ENCODE results near the gene KLK13.

KLK13 gene

DNA sequence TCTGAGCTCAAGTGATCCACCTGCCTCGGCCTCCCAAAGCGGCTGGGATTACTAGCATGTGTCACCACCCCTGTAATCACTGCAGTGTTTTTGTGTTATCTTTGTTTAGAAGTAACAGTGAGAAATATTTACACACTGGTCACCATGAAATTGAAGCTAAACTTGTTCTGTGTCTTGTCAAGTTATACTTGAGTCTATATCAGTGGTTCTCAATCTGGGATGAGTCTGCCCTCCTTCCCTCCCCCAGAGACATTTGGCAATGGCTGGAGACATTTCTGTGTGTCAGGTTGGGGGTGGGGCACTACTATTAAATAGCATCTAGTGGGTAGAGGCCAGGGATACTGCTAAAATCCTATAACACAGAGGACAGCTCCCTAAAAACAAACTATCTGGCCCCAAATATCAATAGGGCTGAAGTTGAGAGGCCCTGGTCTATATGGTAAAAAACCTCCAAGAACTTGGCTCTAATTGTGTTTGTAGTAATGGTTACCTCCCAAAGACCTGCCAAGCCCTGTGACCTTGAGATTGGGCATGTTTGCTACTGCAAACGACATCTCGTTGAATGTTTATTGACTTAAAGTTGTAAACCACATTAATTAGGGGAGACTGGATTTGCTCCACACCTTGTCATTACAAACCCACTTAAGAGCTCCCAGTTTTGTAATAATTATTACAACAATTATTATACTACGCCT, 36.4 kb upstream of the KLK13 start:
- Histone ChIP-seq H3K4me3 (ENCODE audit: low read length) (no peak overlapping the region), H3K36me3 (ENCODE audit: control insufficient read depth, insufficient read depth, low read length) (peaks cover 8% of the 10 kb centered on the region; the same call in 1 of the 2 replicates), H3K4me1 (ENCODE audit: control insufficient read depth, insufficient read depth, low read length) (no peaks in the 10 kb centered on the region; the same call in 1 of the 2 replicates), H3K27me3 (ENCODE audit: control insufficient read depth, insufficient read depth, low read length) (no peaks in the 10 kb centered on the region), H3K9me3 (ENCODE audit: control insufficient read depth, insufficient read depth, low read length) (no peaks in the 10 kb centered on the region), H3K27ac (ENCODE audit: low read length) (no peak overlapping the region)
- DNase-seq (ENCODE audit: low read depth, low spot score) = no peak
- no CpG with 5 or more reads among the region's 5 CpGs for WGBS (ENCODE audit: insufficient coverage, insufficient read length)

GRCh38 chr19:51100601-51101000, 35.7 kb upstream of the KLK13 start:
- Histone ChIP-seq H3K27ac (ENCODE audit: low read length) (no peak overlapping the region), H3K4me3 (ENCODE audit: low read length) (no peak overlapping the region), H3K9me3 (ENCODE audit: control insufficient read depth, insufficient read depth, low read length) (no peaks in the 10 kb centered on the region), H3K36me3 (ENCODE audit: control insufficient read depth, insufficient read depth, low read length) (peaks cover 8% of the 10 kb centered on the region; the same call in 1 of the 2 replicates), H3K4me1 (ENCODE audit: control insufficient read depth, insufficient read depth, low read length) (no peaks in the 10 kb centered on the region; the same call in 1 of the 2 replicates), H3K27me3 (ENCODE audit: control insufficient read depth, insufficient read depth, low read length) (no peaks in the 10 kb centered on the region)
- DNase-seq (ENCODE audit: low read depth, low spot score) = no peak
- no CpG with 5 or more reads among the region's 3 CpGs for WGBS (ENCODE audit: insufficient coverage, insufficient read length)

GRCh38 chr19:51099047-51099382, 34.1 kb upstream of the KLK13 start:
- no CpG with 5 or more reads among the region's 22 CpGs for WGBS (ENCODE audit: insufficient coverage, insufficient read length)
- no peaks in the 10 kb centered on the region for H3K9me3 ChIP-seq (ENCODE audit: control insufficient read depth, insufficient read depth, low read length)
- no peak for DNase-seq (ENCODE audit: low read depth, low spot score)
- peaks cover 4% of the 10 kb centered on the region; the same call in 1 of the 2 replicates for H3K36me3 ChIP-seq (ENCODE audit: control insufficient read depth, insufficient read depth, low read length)
- no peak overlapping the region for H3K27ac ChIP-seq (ENCODE audit: low read length)
- no peaks in the 10 kb centered on the region for H3K27me3 ChIP-seq (ENCODE audit: control insufficient read depth, insufficient read depth, low read length)
- no peak overlapping the region for H3K4me3 ChIP-seq (ENCODE audit: low read length)
- no peaks in the 10 kb centered on the region; the same call in 1 of the 2 replicates for H3K4me1 ChIP-seq (ENCODE audit: control insufficient read depth, insufficient read depth, low read length)

GRCh38 chr19:51098365-51099046, 33.6 kb upstream of the KLK13 start:
- Histone ChIP-seq H3K4me1 (ENCODE audit: control insufficient read depth, insufficient read depth, low read length) (no peaks in the 10 kb centered on the region; the same call in 1 of the 2 replicates), H3K4me3 (ENCODE audit: low read length) (no peak overlapping the region), H3K27me3 (ENCODE audit: control insufficient read depth, insufficient read depth, low read length) (no peaks in the 10 kb centered on the region), H3K9me3 (ENCODE audit: control insufficient read depth, insufficient read depth, low read length) (no peaks in the 10 kb centered on the region), H3K36me3 (ENCODE audit: control insufficient read depth, insufficient read depth, low read length) (no peaks in the 10 kb centered on the region; the same call in 1 of the 2 replicates), H3K27ac (ENCODE audit: low read length) (no peak overlapping the region)
- DNase-seq (ENCODE audit: low read depth, low spot score) = no peak
- no CpG with 5 or more reads among the region's 78 CpGs for WGBS (ENCODE audit: insufficient coverage, insufficient read length)

DNA sequence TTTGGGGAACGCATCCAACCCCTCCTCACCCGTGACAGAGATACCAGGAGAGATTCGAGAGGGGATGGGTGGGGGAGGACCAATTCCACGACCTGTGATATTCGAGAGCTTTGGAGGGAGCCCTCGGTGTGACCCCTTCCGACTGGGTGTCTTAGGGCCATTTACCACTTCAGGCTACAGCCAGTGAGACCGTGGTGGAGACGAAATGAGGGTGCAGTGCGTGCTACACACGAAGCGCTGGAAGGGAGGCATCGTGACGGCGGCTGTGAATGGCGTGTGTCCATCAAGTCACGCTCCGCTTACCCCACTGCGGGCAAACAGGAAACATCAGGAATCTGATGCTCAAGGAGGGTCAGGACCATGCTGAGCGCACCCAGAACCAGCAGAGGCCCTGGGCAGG, 32.9 kb upstream of the KLK13 start:
- Histone ChIP-seq H3K27me3 (ENCODE audit: control insufficient read depth, insufficient read depth, low read length) (no peaks in the 10 kb centered on the region), H3K9me3 (ENCODE audit: control insufficient read depth, insufficient read depth, low read length) (no peaks in the 10 kb centered on the region), H3K27ac (ENCODE audit: low read length) (no peak overlapping the region), H3K36me3 (ENCODE audit: control insufficient read depth, insufficient read depth, low read length) (no peaks in the 10 kb centered on the region; the same call in 1 of the 2 replicates), H3K4me1 (ENCODE audit: control insufficient read depth, insufficient read depth, low read length) (no peaks in the 10 kb centered on the region; the same call in 1 of the 2 replicates), H3K4me3 (ENCODE audit: low read length) (no peak overlapping the region)
- no peak for DNase-seq (ENCODE audit: low read depth, low spot score)
- no CpG with 5 or more reads among the region's 20 CpGs for WGBS (ENCODE audit: insufficient coverage, insufficient read length)

GRCh38 chr19:51097166-51097738, 32.4 kb upstream of the KLK13 start:
- H3K27me3 ChIP-seq (ENCODE audit: control insufficient read depth, insufficient read depth, low read length) = no peaks in the 10 kb centered on the region
- no peak overlapping the region for H3K4me3 ChIP-seq (ENCODE audit: low read length)
- H3K27ac ChIP-seq (ENCODE audit: low read length) = no peak overlapping the region
- H3K9me3 ChIP-seq (ENCODE audit: control insufficient read depth, insufficient read depth, low read length) = no peaks in the 10 kb centered on the region
- H3K36me3 ChIP-seq (ENCODE audit: control insufficient read depth, insufficient read depth, low read length) = no peaks in the 10 kb centered on the region; the same call in 1 of the 2 replicates
- H3K4me1 ChIP-seq (ENCODE audit: control insufficient read depth, insufficient read depth, low read length) = no peaks in the 10 kb centered on the region; the same call in 1 of the 2 replicates
- no peak for DNase-seq (ENCODE audit: low read depth, low spot score)
- no CpG with 5 or more reads among the region's 8 CpGs for WGBS (ENCODE audit: insufficient coverage, insufficient read length)

DNA sequence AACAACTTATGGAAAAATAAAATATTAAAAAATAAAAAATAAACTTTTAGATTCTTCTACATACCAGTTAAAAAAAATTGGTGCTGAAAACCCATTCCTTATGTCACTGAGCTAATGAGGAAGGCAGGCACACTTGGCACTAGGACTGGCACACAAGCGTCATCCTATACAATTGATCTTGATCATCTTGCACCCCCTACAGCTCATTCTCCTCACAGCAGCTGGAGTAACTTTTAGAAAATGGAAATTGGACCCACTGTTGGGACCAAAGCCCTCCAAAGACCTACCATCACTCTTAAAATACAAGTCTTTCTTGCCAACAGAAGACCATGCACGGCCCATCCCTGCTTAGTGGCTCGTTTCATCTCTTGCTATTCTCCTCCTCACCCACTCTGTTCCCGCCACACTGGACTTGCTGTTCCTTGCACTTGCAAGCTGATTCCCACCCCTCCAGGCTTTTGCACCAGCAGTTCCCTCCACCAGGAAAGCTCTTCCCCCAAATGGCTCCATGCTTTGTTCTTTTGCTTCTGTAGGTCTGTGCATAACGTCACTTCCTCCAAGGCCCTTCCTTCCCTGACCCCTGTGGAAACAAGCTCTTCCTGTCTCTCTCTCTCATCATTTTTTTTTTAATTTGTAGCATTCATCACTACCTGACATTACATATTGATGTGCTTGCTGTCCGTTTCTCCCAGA, 31.7 kb upstream of the KLK13 start:
- no peak overlapping the region for H3K27ac ChIP-seq (ENCODE audit: low read length)
- no peak overlapping the region for H3K4me3 ChIP-seq (ENCODE audit: low read length)
- WGBS (ENCODE audit: insufficient coverage, insufficient read length) = no CpG with 5 or more reads among the region's 6 CpGs
- H3K27me3 ChIP-seq (ENCODE audit: control insufficient read depth, insufficient read depth, low read length) = no peaks in the 10 kb centered on the region
- no peaks in the 10 kb centered on the region for H3K9me3 ChIP-seq (ENCODE audit: control insufficient read depth, insufficient read depth, low read length)
- DNase-seq (ENCODE audit: low read depth, low spot score) = no peak
- no peaks in the 10 kb centered on the region; the same call in 1 of the 2 replicates for H3K4me1 ChIP-seq (ENCODE audit: control insufficient read depth, insufficient read depth, low read length)
- no peaks in the 10 kb centered on the region; the same call in 1 of the 2 replicates for H3K36me3 ChIP-seq (ENCODE audit: control insufficient read depth, insufficient read depth, low read length)

DNA sequence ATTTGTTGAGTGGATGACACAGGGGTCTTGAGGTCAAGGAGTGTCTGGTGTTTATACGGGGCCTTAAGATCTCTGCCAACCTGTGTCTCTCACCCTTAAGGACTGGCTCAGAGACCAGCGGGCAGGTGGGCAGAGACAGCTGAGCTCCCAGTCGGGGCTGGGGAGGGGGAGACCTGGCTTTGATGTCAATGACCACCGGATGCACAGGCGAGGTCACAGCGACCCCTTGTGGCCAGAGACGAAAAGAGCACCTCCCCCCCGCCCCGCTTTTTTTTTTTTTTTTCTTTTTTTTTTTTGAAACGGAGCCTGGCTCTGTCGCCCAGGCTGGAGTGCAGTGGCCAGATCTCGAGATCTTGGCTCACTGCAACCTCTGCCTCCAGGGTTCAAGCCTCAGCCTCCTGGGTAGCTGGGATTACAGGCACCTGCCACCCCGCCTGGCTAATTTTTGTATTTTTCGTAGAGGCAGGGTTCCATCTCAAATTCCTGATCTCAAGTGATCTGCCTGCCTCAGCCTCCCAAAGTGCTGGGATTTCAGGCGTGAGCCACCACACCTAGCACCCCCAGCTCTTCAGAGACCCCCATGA, 29.9 kb upstream of the KLK13 start:
- no CpG with 5 or more reads among the region's 15 CpGs for WGBS (ENCODE audit: insufficient coverage, insufficient read length)

DNA sequence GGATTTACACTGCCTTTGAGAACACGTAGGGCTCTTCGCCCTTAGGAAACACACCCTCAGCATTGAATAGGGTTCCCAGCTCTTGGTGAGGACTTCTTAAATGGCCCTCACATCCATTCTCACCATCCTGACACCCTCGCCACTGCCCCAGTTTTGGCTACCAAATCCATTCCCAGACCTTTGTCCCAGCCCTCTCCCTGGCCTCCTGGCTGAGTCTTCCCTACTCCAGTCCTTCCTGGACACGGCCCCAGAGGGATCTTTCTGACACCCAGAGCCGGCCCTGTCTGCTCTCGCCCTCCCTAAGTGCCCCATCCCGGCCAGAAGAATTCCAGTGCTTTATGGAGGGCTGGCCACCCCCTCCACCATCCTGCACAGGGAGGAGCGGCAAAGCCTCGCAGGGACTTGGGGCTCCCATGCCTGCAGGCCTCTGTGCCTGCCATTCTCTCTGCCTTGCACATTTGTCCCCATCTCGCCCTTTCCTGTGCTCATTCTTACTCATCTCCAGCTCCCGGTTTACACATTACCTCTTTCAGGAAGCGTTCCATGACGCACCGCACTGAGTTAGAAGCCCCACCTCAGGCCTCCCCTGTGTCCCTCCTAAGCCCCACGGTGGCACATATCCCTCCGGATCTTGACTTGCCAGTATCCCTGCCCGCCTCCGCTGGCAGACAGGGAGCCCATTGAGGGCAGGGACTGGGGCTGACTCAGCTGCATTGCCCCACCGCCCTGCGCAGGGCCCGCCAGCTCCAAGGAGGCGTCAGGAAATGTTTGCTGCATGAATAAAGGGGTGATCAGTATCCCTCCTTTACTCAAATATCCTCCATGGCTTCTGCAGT, 28.8 kb upstream of the KLK13 start:
- Histone ChIP-seq H3K27ac (ENCODE audit: low read length) (no peak overlapping the region), H3K27me3 (ENCODE audit: control insufficient read depth, insufficient read depth, low read length) (no peaks in the 10 kb centered on the region)
- no CpG with 5 or more reads among the region's 22 CpGs for WGBS (ENCODE audit: insufficient coverage, insufficient read length)

More for the DNA sequence above, 29.9 kb upstream of the KLK13 start:
- H3K9me3 ChIP-seq (ENCODE audit: control insufficient read depth, insufficient read depth, low read length) = no peaks in the 10 kb centered on the region
- no peaks in the 10 kb centered on the region; the same call in 1 of the 2 replicates for H3K4me1 ChIP-seq (ENCODE audit: control insufficient read depth, insufficient read depth, low read length)
- no peak for DNase-seq (ENCODE audit: low read depth, low spot score)
- H3K36me3 ChIP-seq (ENCODE audit: control insufficient read depth, insufficient read depth, low read length) = no peaks in the 10 kb centered on the region; the same call in 1 of the 2 replicates
- no peaks in the 10 kb centered on the region for H3K27me3 ChIP-seq (ENCODE audit: control insufficient read depth, insufficient read depth, low read length)
- H3K4me3 ChIP-seq (ENCODE audit: low read length) = no peak overlapping the region
- no peak overlapping the region for H3K27ac ChIP-seq (ENCODE audit: low read length)

More for the DNA sequence above, 28.8 kb upstream of the KLK13 start:
- no peak for DNase-seq (ENCODE audit: low read depth, low spot score)
- no peaks in the 10 kb centered on the region; the same call in 1 of the 2 replicates for H3K4me1 ChIP-seq (ENCODE audit: control insufficient read depth, insufficient read depth, low read length)
- H3K4me3 ChIP-seq (ENCODE audit: low read length) = no peak overlapping the region
- H3K36me3 ChIP-seq (ENCODE audit: control insufficient read depth, insufficient read depth, low read length) = no peaks in the 10 kb centered on the region; the same call in 1 of the 2 replicates
- H3K9me3 ChIP-seq (ENCODE audit: control insufficient read depth, insufficient read depth, low read length) = no peaks in the 10 kb centered on the region
